Osteocyte (in vitro differentiated cells): ENCODE results near the gene HMCN1. TPM values are rescaled to one million over a fixed set of nuclear protein-coding genes. Genes with fewer than 3 reads are reported as not detected.

Experiments
- DNase-seq: peaks from one replicate; pipeline ENCODE4 v3.0.0; 2021; ENCODE audit warnings: mixed read lengths; ENCODE audit not compliant: unreplicated experiment; ENCODE audit errors: extremely low spot score
- H3K27ac Mint-ChIP-seq: one replicate; pipeline ENCODE4 v1.8.0; 2021; ENCODE audit warnings: mild to moderate bottlenecking, mixed read lengths; ENCODE audit not compliant: unreplicated experiment
- H3K27me3 Mint-ChIP-seq: one replicate; pipeline ENCODE4 v1.8.0; 2021; ENCODE audit warnings: mixed read lengths; ENCODE audit not compliant: unreplicated experiment
- H3K36me3 Mint-ChIP-seq: one replicate; pipeline ENCODE4 v1.8.0; 2021; ENCODE audit warnings: mixed read lengths; ENCODE audit not compliant: unreplicated experiment
- H3K4me1 Mint-ChIP-seq: one replicate; pipeline ENCODE4 v1.8.0; 2021; ENCODE audit warnings: mixed read lengths; ENCODE audit not compliant: unreplicated experiment
- H3K4me3 Mint-ChIP-seq: one replicate; pipeline ENCODE4 v1.8.0; 2021; ENCODE audit warnings: mild to moderate bottlenecking, moderate library complexity, mixed read lengths; ENCODE audit not compliant: unreplicated experiment
- H3K9me3 Mint-ChIP-seq: one replicate; pipeline ENCODE4 v1.8.0; 2021; ENCODE audit warnings: mixed read lengths; ENCODE audit not compliant: unreplicated experiment
- CTCF ChIP-seq: fragments of 200-600 bp; sonication (generic); IDR thresholded peaks from 2 replicates; pipeline ENCODE4 v1.5.0; 2021; ENCODE audit warnings: antibody characterized with exemption, mild to moderate bottlenecking, moderate library complexity
- total RNA-seq: library from RNA; stranded (reverse); gene quantifications from 2 replicates; pipeline ENCODE4 v1.2.1, GENCODE V29; 2021

HMCN1 gene
- total RNA-seq, 1 donor from 2014 or later = 91.4 TPM

GRCh38 chr1:185921636-185922035 lies 187.4 kb downstream of the HMCN1 start:
- H3K27ac Mint-ChIP-seq = no peak overlapping the region
- no peak overlapping the region for H3K4me3 Mint-ChIP-seq
- peaks cover 19% of the 10 kb centered on the region for H3K36me3 Mint-ChIP-seq
- no peaks in the 10 kb centered on the region for H3K9me3 Mint-ChIP-seq
- no peak for DNase-seq
- peaks cover 14% of the 10 kb centered on the region for H3K4me1 Mint-ChIP-seq
- no peaks in the 10 kb centered on the region for H3K27me3 Mint-ChIP-seq
- TF ChIP-seq CTCF = no peak

- no peak for DNase-seq
- H3K9me3 Mint-ChIP-seq = no peaks in the 10 kb centered on the region
- H3K4me3 Mint-ChIP-seq = peak overlapping the region; percentile 3
- H3K36me3 Mint-ChIP-seq = peaks cover 14% of the 10 kb centered on the region
- no peaks in the 10 kb centered on the region for H3K27me3 Mint-ChIP-seq
- TF ChIP-seq CTCF = no peak
- peaks cover 58% of the 10 kb centered on the region for H3K4me1 Mint-ChIP-seq
- H3K27ac Mint-ChIP-seq = peak overlapping the region; percentile 93
Observed at GRCh38 chr1:185926588-185926987, 192.4 kb downstream of the HMCN1 start.

DNA sequence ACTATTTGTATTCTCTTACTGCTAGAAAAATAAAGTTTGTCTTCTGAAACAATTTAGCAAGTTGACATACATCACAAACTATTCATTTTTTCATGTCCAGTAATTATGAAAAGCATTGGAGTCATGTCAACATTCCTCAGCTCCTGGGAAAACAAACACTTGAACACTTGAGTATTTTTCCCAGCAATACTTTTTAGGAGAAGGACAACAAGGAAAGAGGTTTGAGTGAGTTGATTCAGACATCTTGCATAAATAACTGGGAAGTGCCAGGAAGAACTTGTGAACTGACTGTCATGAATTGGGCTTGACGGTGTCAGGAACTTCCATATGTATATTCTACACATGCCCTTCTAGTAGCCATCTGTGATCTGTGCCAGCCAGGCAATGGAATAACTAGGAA lies 195.6 kb downstream of the HMCN1 start:
- H3K4me1 Mint-ChIP-seq = peaks cover 71% of the 10 kb centered on the region
- H3K36me3 Mint-ChIP-seq = peaks cover 28% of the 10 kb centered on the region
- no peak overlapping the region for H3K4me3 Mint-ChIP-seq
- no peak for TF ChIP-seq CTCF
- H3K27me3 Mint-ChIP-seq = no peaks in the 10 kb centered on the region
- H3K27ac Mint-ChIP-seq = peak overlapping the region; percentile 72
- no peak for DNase-seq
- no peaks in the 10 kb centered on the region for H3K9me3 Mint-ChIP-seq

DNA sequence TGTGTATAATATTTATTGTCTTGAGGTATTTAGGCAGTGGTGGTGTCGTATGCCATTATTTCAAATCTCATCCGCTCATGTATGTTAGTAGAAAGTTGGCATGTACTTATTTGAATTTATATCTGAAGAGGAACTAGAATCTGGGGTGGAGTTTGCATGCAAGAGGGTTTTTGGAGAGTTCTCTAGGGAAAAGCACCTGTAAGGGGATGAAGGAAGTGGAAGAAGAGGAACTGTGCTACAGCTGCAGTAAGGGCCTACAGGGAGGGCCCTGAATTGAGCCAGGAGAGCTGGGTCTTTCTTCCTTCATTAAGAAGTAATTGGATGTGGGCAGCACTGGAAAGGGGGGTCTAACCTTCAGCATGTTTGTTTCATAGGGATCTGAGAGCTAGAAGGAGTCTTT lies 197.2 kb downstream of the HMCN1 start:
- Mint-ChIP-seq H3K27me3 (no peaks in the 10 kb centered on the region), H3K4me3 (no peak overlapping the region), H3K4me1 (peaks cover 65% of the 10 kb centered on the region), H3K9me3 (peaks cover 1% of the 10 kb centered on the region), H3K36me3 (peaks cover 29% of the 10 kb centered on the region), H3K27ac (peak overlapping the region; percentile 15)
- TF ChIP-seq CTCF = no peak
- no peak for DNase-seq

DNA sequence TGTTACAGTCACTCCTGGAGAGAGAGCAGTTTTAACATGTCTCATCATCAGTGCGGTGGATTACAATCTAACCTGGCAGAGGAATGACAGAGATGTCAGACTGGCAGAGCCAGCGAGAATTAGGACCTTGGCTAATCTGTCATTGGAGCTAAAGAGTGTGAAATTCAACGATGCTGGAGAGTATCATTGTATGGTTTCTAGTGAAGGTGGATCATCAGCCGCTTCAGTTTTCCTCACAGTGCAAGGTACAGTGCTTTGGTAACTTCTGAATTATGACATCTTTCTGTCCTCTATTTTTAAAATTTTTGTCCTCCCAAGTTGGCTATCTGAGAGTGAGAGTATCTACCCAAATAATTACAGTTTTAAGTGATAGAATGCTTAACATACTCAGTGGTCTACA lies 199.4 kb downstream of the HMCN1 start:
- Mint-ChIP-seq H3K27me3 (no peaks in the 10 kb centered on the region), H3K36me3 (peaks cover 45% of the 10 kb centered on the region), H3K9me3 (peaks cover 5% of the 10 kb centered on the region), H3K4me3 (no peak overlapping the region), H3K27ac (peak overlapping the region; percentile 39), H3K4me1 (peaks cover 48% of the 10 kb centered on the region)
- TF ChIP-seq CTCF = no peak
- no peak for DNase-seq
